ENCODE measurements around the gene ERBB3.

The ERBB3 gene

DNA sequence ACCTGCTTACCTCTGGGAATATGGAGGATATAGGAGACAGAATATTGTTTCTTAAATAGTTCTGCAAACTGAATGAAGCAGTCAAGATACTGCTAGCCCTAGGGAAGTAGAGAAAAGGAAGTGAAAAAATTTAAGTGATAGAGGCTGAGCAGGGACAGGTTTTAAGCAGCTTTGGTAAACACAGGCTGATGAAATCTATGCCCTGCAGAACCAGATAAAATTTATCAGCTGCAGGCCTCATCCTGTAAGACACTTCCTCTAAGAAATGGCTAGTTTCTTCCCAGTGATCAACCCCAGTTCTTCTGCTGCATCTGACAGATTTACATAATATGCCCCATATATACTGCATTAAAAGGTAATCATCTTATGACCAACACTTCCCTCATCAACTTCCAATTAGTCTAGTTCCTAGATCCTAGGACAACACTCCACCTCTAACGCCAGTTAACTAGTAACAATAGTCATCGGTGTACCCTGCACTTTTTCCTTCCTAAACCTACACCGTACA, 46.8 kb downstream of the ERBB3 start:
- no peak for TF ChIP-seq CTCF (IDR thresholded peaks at IDR 0.05; ENCODE audit: low read length, missing control alignments)
- no peak overlapping the region for H3K4me3 ChIP-seq (replicated peaks; ENCODE audit: low read depth, low read length)
- DNase-seq (ENCODE audit: low read depth), result no peak

DNA sequence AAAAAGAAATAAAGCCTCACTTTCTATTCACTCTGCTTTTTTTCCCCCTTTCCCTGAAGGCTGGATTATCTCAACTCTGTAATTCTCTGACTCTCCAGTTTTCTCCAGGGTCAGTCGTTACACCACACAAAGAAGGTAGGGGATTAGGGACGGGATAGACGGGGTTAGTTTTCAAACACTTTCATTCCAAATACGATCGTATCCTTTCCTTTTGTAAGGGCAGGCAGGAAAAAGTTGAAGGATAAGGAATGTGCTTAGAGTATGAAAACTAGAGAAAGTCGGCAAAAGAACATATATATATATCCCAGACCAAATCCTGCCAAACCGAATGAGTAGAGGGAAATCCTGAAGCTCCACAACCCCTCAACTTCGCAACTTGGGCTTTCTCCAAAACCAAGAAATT, 47.5 kb downstream of the ERBB3 start:
- no peak for DNase-seq (ENCODE audit: low read depth)
- peak overlapping the region; percentile 53 for H3K4me3 ChIP-seq (replicated peaks; ENCODE audit: low read depth, low read length)
- TF ChIP-seq CTCF (IDR thresholded peaks at IDR 0.05; ENCODE audit: low read length, missing control alignments), result no peak

DNA sequence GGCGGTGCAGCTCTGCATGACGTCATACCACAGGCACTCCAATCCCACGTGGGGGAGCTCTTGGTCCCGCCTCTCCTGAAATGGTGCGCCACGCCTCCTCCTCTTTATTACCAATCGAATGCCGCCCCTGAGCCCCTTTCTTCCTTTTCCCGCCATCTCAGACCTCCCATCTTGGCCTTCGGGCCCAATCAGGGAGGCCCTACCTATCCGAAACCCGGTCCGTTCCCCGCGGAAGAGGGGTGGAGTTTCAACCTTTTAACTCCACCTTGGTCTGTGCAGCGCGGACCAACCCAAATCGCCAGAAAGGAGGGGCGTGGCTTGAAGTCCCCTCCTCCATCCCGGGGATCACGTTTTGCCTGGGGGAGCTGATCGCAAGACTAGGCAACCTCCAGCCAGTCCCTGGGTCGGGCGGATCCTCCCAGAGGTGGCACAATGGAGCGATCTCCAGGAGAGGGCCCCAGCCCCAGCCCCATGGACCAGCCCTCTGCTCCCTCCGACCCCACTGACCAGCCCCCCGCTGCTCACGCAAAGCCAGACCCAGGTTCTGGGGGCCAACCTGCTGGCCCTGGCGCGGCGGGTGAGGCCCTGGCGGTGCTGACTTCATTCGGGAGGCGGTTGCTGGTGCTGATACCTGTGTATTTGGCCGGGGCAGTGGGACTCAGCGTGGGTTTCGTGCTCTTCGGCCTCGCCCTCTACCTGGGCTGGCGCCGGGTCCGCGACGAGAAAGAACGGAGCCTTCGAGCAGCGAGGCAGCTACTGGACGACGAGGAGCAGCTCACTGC, 48.1 kb downstream of the ERBB3 start, which contains the start of gene ESYT1:
ESYT1 (plus strand) TSS at position 380 of the 782 bp plus-strand sequence; CDS start at position 433, 53 bp downstream.
- H3K4me3 ChIP-seq (replicated peaks; ENCODE audit: low read depth, low read length), result peak within 1 kb of the TSS; percentile 90
- DNase-seq (ENCODE audit: low read depth), result peak; percentile 100
- no peak for TF ChIP-seq CTCF (IDR thresholded peaks at IDR 0.05; ENCODE audit: low read length, missing control alignments)

- DNase-seq (ENCODE audit: low read depth), result peak; percentile 31
- peak overlapping the region; percentile 90 for H3K4me3 ChIP-seq (replicated peaks; ENCODE audit: low read depth, low read length)
- TF ChIP-seq CTCF (IDR thresholded peaks at IDR 0.05; ENCODE audit: low read length, missing control alignments), result no peak
Observed at GRCh38 chr12:56128670-56129205, 48.8 kb downstream of the ERBB3 start.

GRCh38 chr12:56129206-56129941, 49.4 kb downstream of the ERBB3 start:
- DNase-seq (ENCODE audit: low read depth), result peak; percentile 59
- H3K4me3 ChIP-seq (replicated peaks; ENCODE audit: low read depth, low read length), result peak overlapping the region; percentile 90
- TF ChIP-seq CTCF (IDR thresholded peaks at IDR 0.05; ENCODE audit: low read length, missing control alignments), result no peak

- no peak for DNase-seq (ENCODE audit: low read depth)
- H3K4me3 ChIP-seq (replicated peaks; ENCODE audit: low read depth, low read length), result peak overlapping the region; percentile 90
- TF ChIP-seq CTCF (IDR thresholded peaks at IDR 0.05; ENCODE audit: low read length, missing control alignments), result no peak
Observed at GRCh38 chr12:56129942-56130495, 50.1 kb downstream of the ERBB3 start.

Data from fibroblast of pulmonary artery (primary cell).